Measurements from ENCODE around the gene FER. TPM values are rescaled to one million over a fixed set of nuclear protein-coding genes. Genes with fewer than 3 reads are reported as not detected.
A peak's percentile ranks its signal among the peaks of the same experiment; 100 is the strongest.

FER gene
- total and polyA plus RNA-seq, 2 of the 13 experiments (the other 11 are each of a cell fraction or from before 2014, with no cell fraction given), result 7.9 to 29.0 TPM

DNA sequence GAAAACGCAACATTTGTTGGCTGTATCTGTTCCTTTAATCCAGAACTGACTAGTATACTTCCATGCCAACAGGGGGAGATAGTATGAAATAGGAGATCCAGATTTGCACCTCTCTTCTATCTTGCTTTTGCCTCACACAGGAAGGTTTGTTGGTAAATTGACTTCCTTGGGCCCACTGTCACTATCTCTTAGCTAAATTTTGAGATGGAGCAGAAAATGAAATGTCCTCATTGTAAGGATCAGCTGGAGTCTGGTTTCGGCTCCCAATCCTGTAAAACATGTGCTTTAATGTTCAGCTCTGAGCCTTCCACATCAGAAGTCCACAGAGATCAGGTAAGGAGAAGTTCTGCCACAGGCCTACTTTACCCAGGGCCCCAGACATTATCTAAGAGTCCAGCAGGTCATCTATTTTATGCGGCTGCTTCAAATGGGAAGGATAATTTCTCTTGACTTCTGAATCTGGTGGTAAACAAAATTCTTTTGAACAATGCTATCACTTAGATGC, 176.8 kb downstream of the FER start (continued):
- no peak for TF ChIP-seq ZNF318 (CRISPR knock-in tag; IDR thresholded peaks at IDR 0.05)
- TF ChIP-seq ZNF264 (CRISPR knock-in tag; IDR thresholded peaks at IDR 0.05), result no peak
- peak; percentile 55; the same call in 1 of the 2 replicates for TF ChIP-seq KAT7 (CRISPR knock-in tag; IDR thresholded peaks at IDR 0.05; ENCODE audit: borderline replicate concordance)
- TF ChIP-seq ZNF33B (CRISPR knock-in tag; IDR thresholded peaks at IDR 0.05), result no peak
- no peak for TF ChIP-seq ZNF619 (CRISPR knock-in tag; IDR thresholded peaks at IDR 0.05)
- TF ChIP-seq HINFP (CRISPR knock-in tag; IDR thresholded peaks at IDR 0.05; ENCODE audit: low read depth), result no peak
- TF ChIP-seq BRD4 (CRISPR knock-in tag; IDR thresholded peaks at IDR 0.05), result no peak
- TF ChIP-seq ZFP1 (CRISPR knock-in tag; IDR thresholded peaks at IDR 0.05), result no peak
- no peak for TF ChIP-seq ZNF503 (CRISPR knock-in tag; IDR thresholded peaks at IDR 0.05)
- no peak for TF ChIP-seq FOXO4 (CRISPR knock-in tag; conservative IDR thresholded peaks at IDR 0.05)
- no peak for TF ChIP-seq ZNF431 (CRISPR knock-in tag; IDR thresholded peaks at IDR 0.05; ENCODE audit: borderline replicate concordance, low read depth)
- no peak for TF ChIP-seq KDM5B (CRISPR knock-in tag; IDR thresholded peaks at IDR 0.05; ENCODE audit: borderline replicate concordance)
- no peak for TF ChIP-seq TCF12 (IDR thresholded peaks at IDR 0.05)
- TF ChIP-seq TCF12 (CRISPR knock-in tag; IDR thresholded peaks at IDR 0.05), result no peak
- peak; percentile 62; the same call in 1 of the 2 replicates for TF ChIP-seq ZNF879 (CRISPR knock-in tag; IDR thresholded peaks at IDR 0.05)
- TF ChIP-seq ZNF564 (CRISPR knock-in tag; IDR thresholded peaks at IDR 0.05), result no peak
- TF ChIP-seq ZNF552 (CRISPR knock-in tag; IDR thresholded peaks at IDR 0.05; ENCODE audit: borderline replicate concordance), result no peak

All from HepG2 (cell line).